Ishikawa (cell line): ENCODE measurements around the gene MDH1B.

Experiments
- CEBPB ChIP-seq: IDR thresholded peaks from 2 replicates; pipeline ENCODE4 v1.6.1; 2012
- CREB1 ChIP-seq: IDR thresholded peaks from 2 replicates; pipeline ENCODE4 v1.6.1; 2012; ENCODE audit warnings: low read depth
- EGR1 ChIP-seq: IDR thresholded peaks from 2 replicates; pipeline ENCODE4 v1.6.1; 2012
- EP300 ChIP-seq: IDR thresholded peaks from 2 replicates; pipeline ENCODE4 v1.6.1; 2012; ENCODE audit warnings: borderline replicate concordance
- FOXM1 ChIP-seq: IDR thresholded peaks from 2 replicates; pipeline ENCODE4 v1.6.1; 2012; ENCODE audit warnings: low read depth, borderline replicate concordance
- MAX ChIP-seq: IDR thresholded peaks from 2 replicates; pipeline ENCODE4 v1.6.1; 2012
- NFIC ChIP-seq: IDR thresholded peaks from 2 replicates; pipeline ENCODE4 v1.6.1; 2012
- RAD21 ChIP-seq: IDR thresholded peaks from 2 replicates; pipeline ENCODE4 v1.6.1; 2012; ENCODE audit warnings: low read depth
- REST ChIP-seq: IDR thresholded peaks from 2 replicates; pipeline ENCODE4 v1.6.1; 2012; ENCODE audit warnings: low read depth, mild to moderate bottlenecking
- TAF1 ChIP-seq: IDR thresholded peaks from 2 replicates; pipeline ENCODE4 v1.6.1; 2012; ENCODE audit warnings: low read depth, mild to moderate bottlenecking
- TCF12 ChIP-seq: IDR thresholded peaks from 2 replicates; pipeline ENCODE4 v1.6.1; 2012; ENCODE audit warnings: low read depth
- TEAD4 ChIP-seq: IDR thresholded peaks from 2 replicates; pipeline ENCODE4 v1.6.1; 2012
- USF1 ChIP-seq: IDR thresholded peaks from 2 replicates; pipeline ENCODE4 v1.6.1; 2012
- YY1 ChIP-seq: IDR thresholded peaks from 2 replicates; pipeline ENCODE4 v1.6.1; 2012; ENCODE audit warnings: low read depth
- ZBTB7A ChIP-seq: IDR thresholded peaks from 2 replicates; pipeline ENCODE4 v1.6.1; 2012; ENCODE audit warnings: low read depth

Gene MDH1B

GRCh38 chr2:206780671-206781070, 15.5 kb upstream of the MDH1B start:
- no peak for TF ChIP-seq EP300
- TF ChIP-seq ZBTB7A = no peak
- TF ChIP-seq FOXM1 = no peak
- TF ChIP-seq RAD21 = no peak
- no peak for TF ChIP-seq CEBPB
- TF ChIP-seq TCF12 = no peak
- no peak for TF ChIP-seq NFIC
- TF ChIP-seq TAF1 = no peak
- no peak for TF ChIP-seq MAX
- TF ChIP-seq USF1 = no peak
- TF ChIP-seq CREB1 = no peak
- no peak for TF ChIP-seq EGR1

- TF ChIP-seq YY1 = no peak
These were observed 11.3 kb upstream of the MDH1B start for GRCh38 chr2:206776432-206776831.

- TF ChIP-seq MAX = no peak
- no peak for TF ChIP-seq TEAD4
- no peak for TF ChIP-seq FOXM1
- TF ChIP-seq CREB1 = no peak
- TF ChIP-seq EP300 = no peak
- no peak for TF ChIP-seq TCF12
- no peak for TF ChIP-seq YY1
- no peak for TF ChIP-seq REST
- no peak for TF ChIP-seq EGR1
- no peak for TF ChIP-seq ZBTB7A
- TF ChIP-seq RAD21 = no peak
- no peak for TF ChIP-seq TAF1
- TF ChIP-seq USF1 = no peak
- TF ChIP-seq CEBPB = no peak
- TF ChIP-seq NFIC = no peak
These were observed 9.7 kb upstream of the MDH1B start for GRCh38 chr2:206774871-206775270.

- no peak for TF ChIP-seq USF1
These were observed 1.2 kb upstream of the MDH1B start for GRCh38 chr2:206766057-206766930.

GRCh38 chr2:206764673-206765241, 371 bp downstream of the MDH1B start:
- TF ChIP-seq USF1 (no peak), EP300 (no peak), EGR1 (no peak), YY1 (no peak), TAF1 (no peak), ZBTB7A (no peak), CEBPB (no peak), CREB1 (no peak), MAX (no peak), TCF12 (no peak; the same call in 1 of the 2 replicates), REST (no peak), TEAD4 (no peak), RAD21 (no peak), FOXM1 (no peak), NFIC (no peak)
